Measurements from ENCODE around the gene TOR2A.

DNA sequence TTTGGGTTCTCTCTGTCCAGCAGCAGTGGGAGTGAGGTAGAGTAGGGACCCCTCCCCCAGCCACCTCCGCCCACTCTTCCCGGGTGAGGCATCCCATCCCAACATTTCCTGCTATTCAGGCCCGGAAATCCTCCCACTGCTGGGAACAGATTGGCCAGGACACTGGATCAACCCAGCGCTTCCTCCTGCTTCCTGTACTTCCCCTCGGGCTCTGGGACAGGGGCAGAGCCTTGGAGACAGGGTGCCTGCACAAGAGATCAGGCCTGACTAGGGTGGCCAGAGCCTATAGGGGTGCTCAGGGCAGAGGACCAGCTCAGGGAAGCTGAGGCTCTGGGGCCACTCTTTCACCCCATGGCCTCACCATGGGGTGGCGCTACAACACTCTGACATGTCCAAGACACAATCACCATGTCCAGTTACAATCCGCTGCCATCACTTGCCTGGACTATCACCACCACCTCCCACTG lies 28.9 kb upstream of the TOR2A start:
- TF ChIP-seq, protein P1, sequence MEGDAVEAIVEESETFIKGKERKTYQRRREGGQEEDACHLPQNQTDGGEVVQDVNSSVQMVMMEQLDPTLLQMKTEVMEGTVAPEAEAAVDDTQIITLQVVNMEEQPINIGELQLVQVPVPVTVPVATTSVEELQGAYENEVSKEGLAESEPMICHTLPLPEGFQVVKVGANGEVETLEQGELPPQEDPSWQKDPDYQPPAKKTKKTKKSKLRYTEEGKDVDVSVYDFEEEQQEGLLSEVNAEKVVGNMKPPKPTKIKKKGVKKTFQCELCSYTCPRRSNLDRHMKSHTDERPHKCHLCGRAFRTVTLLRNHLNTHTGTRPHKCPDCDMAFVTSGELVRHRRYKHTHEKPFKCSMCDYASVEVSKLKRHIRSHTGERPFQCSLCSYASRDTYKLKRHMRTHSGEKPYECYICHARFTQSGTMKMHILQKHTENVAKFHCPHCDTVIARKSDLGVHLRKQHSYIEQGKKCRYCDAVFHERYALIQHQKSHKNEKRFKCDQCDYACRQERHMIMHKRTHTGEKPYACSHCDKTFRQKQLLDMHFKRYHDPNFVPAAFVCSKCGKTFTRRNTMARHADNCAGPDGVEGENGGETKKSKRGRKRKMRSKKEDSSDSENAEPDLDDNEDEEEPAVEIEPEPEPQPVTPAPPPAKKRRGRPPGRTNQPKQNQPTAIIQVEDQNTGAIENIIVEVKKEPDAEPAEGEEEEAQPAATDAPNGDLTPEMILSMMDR (IDR thresholded peaks at IDR 0.05), result peak in 1 of 3 donors; percentile 16
- TF ChIP-seq POLR2A (IDR thresholded peaks at IDR 0.05) (no peak), POLR2AphosphoS5 (IDR thresholded peaks at IDR 0.05) (peak in 2 of 3 donors; percentile 73 to 84)

Measured in breast epithelium (tissue), 3 donors.